IPS DF 4.7 (cell line): Measurements from ENCODE around the gene TACR1.

Experiments used
- DNase-seq: peaks from one replicate; pipeline ENCODE4 v3.0.0-alpha.2; 2013; ENCODE audit warnings: low spot score; ENCODE audit errors: extremely low read depth

TACR1 gene

GRCh38 chr2:75022516-75022915 is 176.8 kb downstream of the TACR1 start:
- no peak for DNase-seq

GRCh38 chr2:75021672-75022071 is 177.6 kb downstream of the TACR1 start:
- DNase-seq: no peak

- DNase-seq: no peak
These were observed 178.8 kb downstream of the TACR1 start for GRCh38 chr2:75020476-75020875.

- no peak for DNase-seq
These were observed 179.5 kb downstream of the TACR1 start for GRCh38 chr2:75019790-75020189.

- no peak for DNase-seq
These were observed 181.2 kb downstream of the TACR1 start for GRCh38 chr2:75018162-75018561.

- DNase-seq: no peak
These were observed 187.2 kb downstream of the TACR1 start for GRCh38 chr2:75012080-75012479.

GRCh38 chr2:75010571-75010970 is 188.7 kb downstream of the TACR1 start:
- DNase-seq: no peak

- DNase-seq: no peak
These were observed 191.5 kb downstream of the TACR1 start for GRCh38 chr2:75007819-75008218.

GRCh38 chr2:75007061-75007460 is 192.3 kb downstream of the TACR1 start:
- DNase-seq: no peak

- no peak for DNase-seq
These were observed 193.3 kb downstream of the TACR1 start for GRCh38 chr2:75006041-75006440.

GRCh38 chr2:75003773-75004172 is 195.5 kb downstream of the TACR1 start:
- no peak for DNase-seq

GRCh38 chr2:75003276-75003675 is 196.0 kb downstream of the TACR1 start:
- DNase-seq: no peak

- no peak for DNase-seq
These were observed 197.3 kb downstream of the TACR1 start for GRCh38 chr2:75002007-75002406.

GRCh38 chr2:74999468-74999867 is 199.9 kb downstream of the TACR1 start:
- no peak for DNase-seq
